HepG2 (cell line): ENCODE measurements around the gene TGM1. TPM values are rescaled to one million over a fixed set of nuclear protein-coding genes. Genes with fewer than 3 reads are reported as not detected.

Source experiments
- ARNT2 ChIP-seq: sonication (generic); formaldehyde crosslinking; IDR thresholded peaks from 2 replicates; pipeline ENCODE4 v1.8.0; 2022; ENCODE audit warnings: mild to moderate bottlenecking, low read depth, missing genetic modification reagents, moderate library complexity
- FIP1L1 ChIP-seq: fragments of 200-400 bp; formaldehyde crosslinking; IDR thresholded peaks from 2 replicates; pipeline ENCODE4 v1.6.1; 2018; ENCODE audit warnings: low read depth, mild to moderate bottlenecking, low read length, moderate library complexity, borderline replicate concordance; ENCODE audit not compliant: insufficient read depth
- GTF3A ChIP-seq: sonication (generic); formaldehyde crosslinking; conservative IDR thresholded peaks from 2 replicates; pipeline ENCODE4 v1.4.0; 2020; ENCODE audit warnings: mild to moderate bottlenecking, missing genetic modification reagents
- HNRNPK ChIP-seq: fragments of 200-400 bp; formaldehyde crosslinking; IDR thresholded peaks from 2 replicates; pipeline ENCODE4 v1.6.1; 2018; ENCODE audit warnings: low read length, low read depth, moderate library complexity, mild to moderate bottlenecking; ENCODE audit not compliant: poor library complexity, severe bottlenecking
- HNRNPLL ChIP-seq: fragments of 200-400 bp; formaldehyde crosslinking; IDR thresholded peaks from 2 replicates; pipeline ENCODE4 v1.6.1; 2017; ENCODE audit warnings: mild to moderate bottlenecking, low read depth, low read length; ENCODE audit not compliant: poor library complexity, severe bottlenecking
- MTA1 ChIP-seq: sonication (generic); formaldehyde crosslinking; IDR thresholded peaks from 2 replicates; pipeline ENCODE4 v1.4.0; 2020; ENCODE audit warnings: missing genetic modification reagents, mild to moderate bottlenecking, borderline replicate concordance
- PHF5A ChIP-seq: IDR thresholded peaks from one replicate; pipeline ENCODE4 v1.6.1; 2018; ENCODE audit warnings: low read depth, missing genetic modification reagents; ENCODE audit not compliant: unreplicated experiment
- RBFOX2 ChIP-seq: fragments of 200-400 bp; formaldehyde crosslinking; IDR thresholded peaks from 2 replicates; pipeline ENCODE4 v1.6.1; 2017; ENCODE audit warnings: low read depth, mild to moderate bottlenecking, low read length
- SIX4 ChIP-seq: sonication (generic); formaldehyde crosslinking; IDR thresholded peaks from 2 replicates; pipeline ENCODE4 v1.4.0; 2020; ENCODE audit warnings: missing genetic modification reagents
- ZBTB21 ChIP-seq: sonication (generic); formaldehyde crosslinking; IDR thresholded peaks from 2 replicates; pipeline ENCODE4 v1.4.0; 2020; ENCODE audit warnings: missing genetic modification reagents
- ZNF326 ChIP-seq: sonication (generic); formaldehyde crosslinking; IDR thresholded peaks from 2 replicates; pipeline ENCODE4 v1.4.0; 2020; ENCODE audit warnings: missing genetic modification reagents, borderline replicate concordance
- polyA plus RNA-seq, 8 experiments: library from polyadenylated mRNA; depleted of rRNA in 3 of 8; stranded (reverse) in 7 of 8; unstranded in 1 of 8; fragments of >200 nt; fragmentation: Illumina TruSeq in 4 of 8; extraction: Trizol in 4 of 8; gene quantifications; 2 replicates each; pipeline versions ENCODE4 v1.2.1 to v1.2.3, GENCODE V29; 2011 to 2016; ENCODE audit warnings: low read depth in 4 of 8, missing spikeins in 1 of 8, mixed read lengths in 1 of 8; ENCODE audit not compliant: insufficient read depth in 1 of 8
- total RNA-seq, 5 experiments: library from RNA; depleted of rRNA; stranded (reverse); fragments of >200 nt; fragmentation: Illumina TruSeq; extraction: Trizol; gene quantifications; 2 replicates each; pipeline ENCODE4 v1.2.3, GENCODE V29; 2016; ENCODE audit warnings: low read depth in 1 of 5
- TF ChIP-seq, protein P1 (sequence below): sonication (generic); formaldehyde crosslinking; IDR thresholded peaks from 2 replicates; pipeline ENCODE4 v1.5.0; 2020; ENCODE audit warnings: mild to moderate bottlenecking, missing genetic modification reagents, borderline replicate concordance
- TF ChIP-seq, protein P2 (sequence below): sonication (generic); formaldehyde crosslinking; IDR thresholded peaks from 2 replicates; pipeline ENCODE4 v1.4.0; 2020; ENCODE audit warnings: low read depth, mild to moderate bottlenecking, missing genetic modification reagents
- TF ChIP-seq, protein P3 (sequence below): sonication (generic); formaldehyde crosslinking; IDR thresholded peaks from 2 replicates; pipeline ENCODE4 v1.5.0; 2020; ENCODE audit warnings: mild to moderate bottlenecking, missing genetic modification reagents, moderate library complexity
- TF ChIP-seq, protein P4 (sequence below), 2 experiments: sonication (generic) in 1 of 2; formaldehyde crosslinking in 1 of 2; IDR thresholded peaks; 2 replicates each; pipeline versions ENCODE4 v1.4.0 to v1.6.1; 2018 to 2020; ENCODE audit warnings: missing genetic modification reagents in 2 of 2, borderline replicate concordance in 1 of 2, low read depth in 1 of 2, mild to moderate bottlenecking in 1 of 2, missing biosample characterization in 1 of 2

Gene TGM1
- total and polyA plus RNA-seq, 2 of the 13 experiments (the other 11 are each of a cell fraction or from before 2014, with no cell fraction given), result 3.2 to 10.6 TPM

DNA sequence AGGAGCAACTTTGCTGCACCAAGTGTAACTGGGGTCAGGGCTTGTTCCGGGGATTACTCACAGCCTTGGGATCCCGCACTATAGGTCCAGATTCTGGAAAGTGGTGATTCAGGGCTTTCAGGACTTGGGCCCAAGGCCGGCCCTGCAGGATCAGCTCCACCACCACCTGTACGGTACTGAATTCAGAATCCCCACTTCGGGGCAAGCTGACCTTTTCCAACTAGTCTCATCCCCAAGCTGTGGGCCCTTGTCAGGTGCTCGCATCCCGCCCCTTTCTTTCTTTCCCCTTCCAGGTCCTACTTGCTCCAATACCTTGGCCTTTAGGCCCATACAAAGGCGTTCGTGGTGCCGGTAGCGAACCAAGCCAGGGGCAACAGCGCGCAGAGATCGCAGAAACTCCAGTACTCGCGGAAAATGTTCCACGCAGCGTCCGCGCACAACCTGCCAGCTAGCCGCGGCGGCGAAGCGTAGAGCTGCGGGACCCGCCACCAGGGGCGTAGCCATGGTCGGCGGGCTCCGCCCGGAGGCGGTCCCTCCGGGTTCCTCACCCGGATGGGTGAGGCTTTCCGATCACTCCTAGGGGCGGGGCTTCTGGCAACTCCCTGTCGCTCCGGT lies 21.0 kb downstream of the TGM1 start (continued):
- no peak for TF ChIP-seq GTF3A (CRISPR knock-in tag)
- TF ChIP-seq, protein P1, sequence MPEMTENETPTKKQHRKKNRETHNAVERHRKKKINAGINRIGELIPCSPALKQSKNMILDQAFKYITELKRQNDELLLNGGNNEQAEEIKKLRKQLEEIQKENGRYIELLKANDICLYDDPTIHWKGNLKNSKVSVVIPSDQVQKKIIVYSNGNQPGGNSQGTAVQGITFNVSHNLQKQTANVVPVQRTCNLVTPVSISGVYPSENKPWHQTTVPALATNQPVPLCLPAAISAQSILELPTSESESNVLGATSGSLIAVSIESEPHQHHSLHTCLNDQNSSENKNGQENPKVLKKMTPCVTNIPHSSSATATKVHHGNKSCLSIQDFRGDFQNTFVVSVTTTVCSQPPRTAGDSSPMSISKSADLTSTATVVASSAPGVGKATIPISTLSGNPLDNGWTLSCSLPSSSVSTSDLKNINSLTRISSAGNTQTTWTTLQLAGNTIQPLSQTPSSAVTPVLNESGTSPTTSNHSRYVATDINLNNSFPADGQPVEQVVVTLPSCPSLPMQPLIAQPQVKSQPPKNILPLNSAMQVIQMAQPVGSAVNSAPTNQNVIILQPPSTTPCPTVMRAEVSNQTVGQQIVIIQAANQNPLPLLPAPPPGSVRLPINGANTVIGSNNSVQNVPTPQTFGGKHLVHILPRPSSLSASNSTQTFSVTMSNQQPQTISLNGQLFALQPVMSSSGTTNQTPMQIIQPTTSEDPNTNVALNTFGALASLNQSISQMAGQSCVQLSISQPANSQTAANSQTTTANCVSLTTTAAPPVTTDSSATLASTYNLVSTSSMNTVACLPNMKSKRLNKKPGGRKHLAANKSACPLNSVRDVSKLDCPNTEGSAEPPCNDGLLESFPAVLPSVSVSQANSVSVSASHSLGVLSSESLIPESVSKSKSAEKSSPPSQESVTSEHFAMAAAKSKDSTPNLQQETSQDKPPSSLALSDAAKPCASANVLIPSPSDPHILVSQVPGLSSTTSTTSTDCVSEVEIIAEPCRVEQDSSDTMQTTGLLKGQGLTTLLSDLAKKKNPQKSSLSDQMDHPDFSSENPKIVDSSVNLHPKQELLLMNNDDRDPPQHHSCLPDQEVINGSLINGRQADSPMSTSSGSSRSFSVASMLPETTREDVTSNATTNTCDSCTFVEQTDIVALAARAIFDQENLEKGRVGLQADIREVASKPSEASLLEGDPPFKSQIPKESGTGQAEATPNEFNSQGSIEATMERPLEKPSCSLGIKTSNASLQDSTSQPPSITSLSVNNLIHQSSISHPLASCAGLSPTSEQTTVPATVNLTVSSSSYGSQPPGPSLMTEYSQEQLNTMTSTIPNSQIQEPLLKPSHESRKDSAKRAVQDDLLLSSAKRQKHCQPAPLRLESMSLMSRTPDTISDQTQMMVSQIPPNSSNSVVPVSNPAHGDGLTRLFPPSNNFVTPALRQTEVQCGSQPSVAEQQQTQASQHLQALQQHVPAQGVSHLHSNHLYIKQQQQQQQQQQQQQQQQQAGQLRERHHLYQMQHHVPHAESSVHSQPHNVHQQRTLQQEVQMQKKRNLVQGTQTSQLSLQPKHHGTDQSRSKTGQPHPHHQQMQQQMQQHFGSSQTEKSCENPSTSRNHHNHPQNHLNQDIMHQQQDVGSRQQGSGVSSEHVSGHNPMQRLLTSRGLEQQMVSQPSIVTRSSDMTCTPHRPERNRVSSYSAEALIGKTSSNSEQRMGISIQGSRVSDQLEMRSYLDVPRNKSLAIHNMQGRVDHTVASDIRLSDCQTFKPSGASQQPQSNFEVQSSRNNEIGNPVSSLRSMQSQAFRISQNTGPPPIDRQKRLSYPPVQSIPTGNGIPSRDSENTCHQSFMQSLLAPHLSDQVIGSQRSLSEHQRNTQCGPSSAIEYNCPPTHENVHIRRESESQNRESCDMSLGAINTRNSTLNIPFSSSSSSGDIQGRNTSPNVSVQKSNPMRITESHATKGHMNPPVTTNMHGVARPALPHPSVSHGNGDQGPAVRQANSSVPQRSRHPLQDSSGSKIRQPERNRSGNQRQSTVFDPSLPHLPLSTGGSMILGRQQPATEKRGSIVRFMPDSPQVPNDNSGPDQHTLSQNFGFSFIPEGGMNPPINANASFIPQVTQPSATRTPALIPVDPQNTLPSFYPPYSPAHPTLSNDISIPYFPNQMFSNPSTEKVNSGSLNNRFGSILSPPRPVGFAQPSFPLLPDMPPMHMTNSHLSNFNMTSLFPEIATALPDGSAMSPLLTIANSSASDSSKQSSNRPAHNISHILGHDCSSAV (CRISPR knock-in tag), result peak; percentile 38; the same call in 1 of the 2 replicates
- TF ChIP-seq ZBTB21 (CRISPR knock-in tag), result 0 out of 2 replicates have a peak, but pooled peaks have one; percentile 7
- TF ChIP-seq, protein P2, sequence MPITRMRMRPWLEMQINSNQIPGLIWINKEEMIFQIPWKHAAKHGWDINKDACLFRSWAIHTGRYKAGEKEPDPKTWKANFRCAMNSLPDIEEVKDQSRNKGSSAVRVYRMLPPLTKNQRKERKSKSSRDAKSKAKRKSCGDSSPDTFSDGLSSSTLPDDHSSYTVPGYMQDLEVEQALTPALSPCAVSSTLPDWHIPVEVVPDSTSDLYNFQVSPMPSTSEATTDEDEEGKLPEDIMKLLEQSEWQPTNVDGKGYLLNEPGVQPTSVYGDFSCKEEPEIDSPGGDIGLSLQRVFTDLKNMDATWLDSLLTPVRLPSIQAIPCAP (CRISPR knock-in tag), result no peak
- TF ChIP-seq FIP1L1, result peak; percentile 18; the same call in 1 of the 2 replicates
- no peak for TF ChIP-seq ARNT2 (CRISPR knock-in tag)
- TF ChIP-seq, protein P3, sequence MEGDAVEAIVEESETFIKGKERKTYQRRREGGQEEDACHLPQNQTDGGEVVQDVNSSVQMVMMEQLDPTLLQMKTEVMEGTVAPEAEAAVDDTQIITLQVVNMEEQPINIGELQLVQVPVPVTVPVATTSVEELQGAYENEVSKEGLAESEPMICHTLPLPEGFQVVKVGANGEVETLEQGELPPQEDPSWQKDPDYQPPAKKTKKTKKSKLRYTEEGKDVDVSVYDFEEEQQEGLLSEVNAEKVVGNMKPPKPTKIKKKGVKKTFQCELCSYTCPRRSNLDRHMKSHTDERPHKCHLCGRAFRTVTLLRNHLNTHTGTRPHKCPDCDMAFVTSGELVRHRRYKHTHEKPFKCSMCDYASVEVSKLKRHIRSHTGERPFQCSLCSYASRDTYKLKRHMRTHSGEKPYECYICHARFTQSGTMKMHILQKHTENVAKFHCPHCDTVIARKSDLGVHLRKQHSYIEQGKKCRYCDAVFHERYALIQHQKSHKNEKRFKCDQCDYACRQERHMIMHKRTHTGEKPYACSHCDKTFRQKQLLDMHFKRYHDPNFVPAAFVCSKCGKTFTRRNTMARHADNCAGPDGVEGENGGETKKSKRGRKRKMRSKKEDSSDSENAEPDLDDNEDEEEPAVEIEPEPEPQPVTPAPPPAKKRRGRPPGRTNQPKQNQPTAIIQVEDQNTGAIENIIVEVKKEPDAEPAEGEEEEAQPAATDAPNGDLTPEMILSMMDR (CRISPR knock-in tag), result peak; percentile 62
- peak; percentile 17; the same call in 1 of the 2 replicates for TF ChIP-seq SIX4 (CRISPR knock-in tag)
- TF ChIP-seq, protein P4, sequence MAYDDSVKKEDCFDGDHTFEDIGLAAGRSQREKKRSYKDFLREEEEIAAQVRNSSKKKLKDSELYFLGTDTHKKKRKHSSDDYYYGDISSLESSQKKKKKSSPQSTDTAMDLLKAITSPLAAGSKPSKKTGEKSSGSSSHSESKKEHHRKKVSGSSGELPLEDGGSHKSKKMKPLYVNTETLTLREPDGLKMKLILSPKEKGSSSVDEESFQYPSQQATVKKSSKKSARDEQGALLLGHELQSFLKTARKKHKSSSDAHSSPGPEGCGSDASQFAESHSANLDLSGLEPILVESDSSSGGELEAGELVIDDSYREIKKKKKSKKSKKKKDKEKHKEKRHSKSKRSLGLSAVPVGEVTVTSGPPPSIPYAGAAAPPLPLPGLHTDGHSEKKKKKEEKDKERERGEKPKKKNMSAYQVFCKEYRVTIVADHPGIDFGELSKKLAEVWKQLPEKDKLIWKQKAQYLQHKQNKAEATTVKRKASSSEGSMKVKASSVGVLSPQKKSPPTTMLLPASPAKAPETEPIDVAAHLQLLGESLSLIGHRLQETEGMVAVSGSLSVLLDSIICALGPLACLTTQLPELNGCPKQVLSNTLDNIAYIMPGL (CRISPR knock-in tag; IDR thresholded peaks at IDR 0.05; ENCODE audit: borderline replicate concordance in 1 of 2, low read depth in 1 of 2), result peak in 1 of 2 experiments; percentile 63; a peak in 1 of 4 replicates
- TF ChIP-seq PHF5A, result peak; percentile 91
- peak; percentile 18 for TF ChIP-seq HNRNPK
- peak; percentile 95 for TF ChIP-seq ZNF326 (CRISPR knock-in tag)
- TF ChIP-seq HNRNPLL, result peak; percentile 91
- TF ChIP-seq RBFOX2, result peak; percentile 95
- TF ChIP-seq MTA1 (CRISPR knock-in tag), result peak; percentile 90; the same call in 1 of the 2 replicates
